Prostate gland (tissue), 2 donors: ENCODE data around the gene SPOUT1. TPM values are rescaled to one million over a fixed set of nuclear protein-coding genes. Genes with fewer than 3 reads are reported as not detected.

Experiments used
- DNase-seq: peaks from one replicate; pipeline ENCODE4 v3.0.0-alpha.2; 2019; ENCODE audit warnings: low spot score
- H3K27ac ChIP-seq, 2 donors: fragments of 200-600 bp; sonication (generic); 2 replicates each; pipeline ENCODE4 v1.5.1; 2017 to 2019
- H3K27me3 ChIP-seq: fragments of 200-600 bp; sonication (generic); replicated peaks from 2 replicates; pipeline ENCODE4 v1.5.1; 2019; ENCODE audit not compliant: insufficient read depth
- H3K36me3 ChIP-seq, 2 donors: fragments of 200-600 bp; sonication (generic); 1 replicate in 1 of 2; 2 replicates in 1 of 2; pipeline versions ENCODE4 v1.5.1 to v1.8.1; 2017 to 2019
- H3K4me1 ChIP-seq: fragments of 200-600 bp; sonication (generic); replicated peaks from 2 replicates; pipeline ENCODE4 v1.5.1; 2019
- H3K4me3 ChIP-seq, 2 donors: fragments of 200-600 bp; sonication (generic); 2 replicates each; pipeline ENCODE4 v1.5.1; 2017 to 2019
- H3K9me3 ChIP-seq: fragments of 200-600 bp; sonication (generic); 2 replicates; pipeline ENCODE4 v1.5.1; 2017
- POLR2A ChIP-seq: fragments of 450-650 bp; IDR thresholded peaks from one replicate; pipeline ENCODE4 v1.6.1; 2016; ENCODE audit warnings: antibody characterized with exemption, mild to moderate bottlenecking
- POLR2AphosphoS5 ChIP-seq: sonication (generic); formaldehyde crosslinking; IDR thresholded peaks from one replicate; pipeline ENCODE4 v1.6.1; 2017; ENCODE audit warnings: antibody characterized with exemption
- WGBS: methylation state at CpG from one replicate; pipeline ENCODE4 v1.1.5; 2018; 5-methylcytosine and 5-hydroxymethylcytosine counted together
- intact Hi-C: fragments of 100-400 bp; cut with DNase I; formaldehyde crosslinking; loops from one replicate; pipeline ENCODE4 v1.14.2; 2022
- total RNA-seq, 2 donors: library from RNA; depleted of rRNA; stranded (reverse); fragments of >200 nt; gene quantifications; one replicate each; pipeline ENCODE4 v1.1.0, GENCODE V29; 2016
- TF ChIP-seq, protein P1 (sequence below), 4 experiments: fragments of 200-600 bp in 2 of 4; fragments of 450-650 bp in 2 of 4; sonication (generic) in 2 of 4; IDR thresholded peaks; 1 replicate in 3 of 4; 2 replicates in 1 of 4; pipeline ENCODE4 v1.5.1; 2016 to 2019; ENCODE audit warnings: antibody characterized with exemption in 4 of 4, mild to moderate bottlenecking in 2 of 4, moderate library complexity in 2 of 4

The SPOUT1 gene
- total RNA-seq, 2 donors from 2014 or later = 45.8 to 47.5 TPM

- Histone ChIP-seq H3K27ac (peak overlapping the region; percentile 80 to 82), H3K4me1 (peaks cover 4% of the 10 kb centered on the region), H3K36me3 (peaks cover 0 to 4% of the 10 kb centered on the region in 2 donors), H3K4me3 (peak overlapping the region; percentile 54 to 63), H3K27me3 (no peaks in the 10 kb centered on the region), H3K9me3 (no peaks in the 10 kb centered on the region)
- DNase-seq = peak; percentile 23
- intact Hi-C loops = no loop called here
- TF ChIP-seq, protein P1, sequence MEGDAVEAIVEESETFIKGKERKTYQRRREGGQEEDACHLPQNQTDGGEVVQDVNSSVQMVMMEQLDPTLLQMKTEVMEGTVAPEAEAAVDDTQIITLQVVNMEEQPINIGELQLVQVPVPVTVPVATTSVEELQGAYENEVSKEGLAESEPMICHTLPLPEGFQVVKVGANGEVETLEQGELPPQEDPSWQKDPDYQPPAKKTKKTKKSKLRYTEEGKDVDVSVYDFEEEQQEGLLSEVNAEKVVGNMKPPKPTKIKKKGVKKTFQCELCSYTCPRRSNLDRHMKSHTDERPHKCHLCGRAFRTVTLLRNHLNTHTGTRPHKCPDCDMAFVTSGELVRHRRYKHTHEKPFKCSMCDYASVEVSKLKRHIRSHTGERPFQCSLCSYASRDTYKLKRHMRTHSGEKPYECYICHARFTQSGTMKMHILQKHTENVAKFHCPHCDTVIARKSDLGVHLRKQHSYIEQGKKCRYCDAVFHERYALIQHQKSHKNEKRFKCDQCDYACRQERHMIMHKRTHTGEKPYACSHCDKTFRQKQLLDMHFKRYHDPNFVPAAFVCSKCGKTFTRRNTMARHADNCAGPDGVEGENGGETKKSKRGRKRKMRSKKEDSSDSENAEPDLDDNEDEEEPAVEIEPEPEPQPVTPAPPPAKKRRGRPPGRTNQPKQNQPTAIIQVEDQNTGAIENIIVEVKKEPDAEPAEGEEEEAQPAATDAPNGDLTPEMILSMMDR (IDR thresholded peaks at IDR 0.05) = no peak
- TF ChIP-seq POLR2AphosphoS5 (no peak), POLR2A (no peak)
- WGBS = 18% methylated on average over 42 of the region's 90 CpGs
These were observed 10.5 kb downstream of the SPOUT1 start for GRCh38 chr9:128818839-128819715.

DNA sequence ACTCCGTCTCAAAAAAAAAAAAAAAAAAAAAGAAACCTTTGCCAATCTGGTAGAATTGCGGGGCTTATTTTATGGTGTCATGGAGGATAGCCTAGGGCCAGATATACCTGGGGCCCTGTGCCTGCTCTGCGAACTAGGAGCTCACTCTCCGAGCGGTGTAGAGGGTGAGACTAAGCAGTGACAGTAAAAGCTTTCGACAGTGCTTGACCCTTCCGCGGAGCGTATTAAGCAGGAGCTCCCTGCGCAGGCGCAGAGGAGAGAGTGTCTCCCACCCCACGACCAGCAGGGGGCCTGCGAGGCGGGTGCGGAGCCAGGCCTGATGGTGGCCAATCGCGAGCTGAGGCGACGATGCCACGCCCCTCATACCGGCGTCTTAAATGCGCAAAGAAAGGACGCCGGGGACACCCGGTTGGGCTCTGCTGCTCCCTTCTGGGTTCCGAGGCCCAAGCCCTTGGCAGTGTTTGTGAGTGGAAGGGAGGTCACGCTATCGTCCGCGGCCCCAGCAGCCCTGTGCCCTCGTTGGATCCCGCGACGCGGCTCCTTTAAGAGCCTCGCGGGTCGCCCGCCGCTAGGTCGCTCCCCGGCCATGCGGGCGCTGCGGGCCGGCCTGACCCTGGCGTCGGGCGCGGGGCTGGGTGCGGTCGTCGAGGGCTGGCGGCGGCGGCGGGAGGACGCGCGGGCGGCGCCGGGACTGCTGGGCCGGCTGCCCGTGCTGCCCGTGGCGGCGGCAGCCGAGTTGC is 11.3 kb downstream of the SPOUT1 start, which contains the start of gene ENDOG:
Gene ENDOG, plus strand, starts transcription at position 402 of the 740 bp plus-strand sequence. Its CDS starts 185 bp downstream, at position 587.
- Histone ChIP-seq H3K4me3 (peak within 1 kb of the TSS; percentile 54 to 63), H3K9me3 (no peaks in the 10 kb centered on the region), H3K27ac (peak within 1 kb of the TSS; percentile 80 to 82), H3K4me1 (peaks cover under 1% of the 10 kb centered on the region), H3K36me3 (peaks cover 0 to 4% of the 10 kb centered on the region in 2 donors), H3K27me3 (no peaks in the 10 kb centered on the region)
- intact Hi-C loops = no loop called here
- peak; percentile 96 for DNase-seq
- TF ChIP-seq, protein P1 (IDR thresholded peaks at IDR 0.05) = peak; percentile 93 to 100 (median 96)
- TF ChIP-seq POLR2A (peak; percentile 95), POLR2AphosphoS5 (peak; percentile 98)
- under 1% methylated on average over 70 of the region's 70 CpGs for WGBS

DNA sequence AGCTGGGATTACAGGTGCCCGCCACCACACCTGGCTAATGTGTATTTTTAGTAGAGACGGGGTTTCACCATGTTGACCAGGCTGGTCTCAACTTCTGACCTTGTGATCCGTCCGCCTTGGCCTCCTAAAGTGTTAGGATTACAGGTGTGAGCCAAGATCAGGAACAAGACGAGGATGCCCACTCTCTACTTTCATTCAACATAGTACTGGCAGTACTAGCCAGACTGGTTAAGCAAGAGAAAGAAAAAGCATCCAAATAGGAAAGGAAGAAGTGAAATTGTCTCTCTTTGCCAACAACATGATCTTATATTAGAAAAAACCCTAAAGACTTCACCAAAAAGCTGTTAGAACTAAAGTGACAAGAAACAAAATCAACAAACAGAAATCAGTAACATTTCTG is 18.7 kb downstream of the SPOUT1 start:
- Histone ChIP-seq H3K27me3 (no peaks in the 10 kb centered on the region), H3K9me3 (no peaks in the 10 kb centered on the region), H3K4me1 (no peaks in the 10 kb centered on the region), H3K36me3 (peaks cover 6 to 17% of the 10 kb centered on the region in 2 donors), H3K4me3 (no peak overlapping the region), H3K27ac (no peak overlapping the region)
- TF ChIP-seq, protein P1 (IDR thresholded peaks at IDR 0.05) = no peak
- TF ChIP-seq POLR2A (no peak), POLR2AphosphoS5 (peak; percentile 64)
- intact Hi-C loops = no loop called here
- WGBS = 61% methylated on average over 5 of the region's 5 CpGs
- no peak for DNase-seq

DNA sequence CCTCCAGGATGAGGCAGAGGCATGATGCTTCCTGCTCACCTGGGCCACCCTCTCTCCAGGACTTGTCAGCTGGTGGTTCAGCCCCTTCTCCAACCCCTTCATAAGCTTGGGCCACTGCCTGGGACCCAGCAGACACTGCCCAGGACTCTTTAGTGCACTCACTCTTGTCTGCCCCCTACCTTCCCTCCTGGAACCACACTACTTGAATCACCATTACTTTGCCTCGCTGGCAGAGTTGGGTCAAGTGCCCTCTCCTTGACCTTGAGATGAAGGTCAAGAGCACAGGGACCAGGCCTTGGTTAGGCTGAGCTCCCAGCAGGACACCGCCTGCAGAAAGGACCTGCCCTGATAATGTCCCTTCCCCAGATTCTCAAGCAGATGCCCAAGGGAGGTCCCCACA is 19.8 kb downstream of the SPOUT1 start:
- 90% methylated on average over 2 of the region's 2 CpGs for WGBS

More for the DNA sequence above, 19.8 kb downstream of the SPOUT1 start:
- H3K4me1 ChIP-seq = no peaks in the 10 kb centered on the region
- no peak overlapping the region for H3K4me3 ChIP-seq
- H3K9me3 ChIP-seq = no peaks in the 10 kb centered on the region
- H3K36me3 ChIP-seq = peaks cover 8 to 19% of the 10 kb centered on the region in 2 donors
- DNase-seq = no peak
- no peaks in the 10 kb centered on the region for H3K27me3 ChIP-seq
- no peak overlapping the region for H3K27ac ChIP-seq
- TF ChIP-seq, protein P1 (IDR thresholded peaks at IDR 0.05) = no peak
- no peak for TF ChIP-seq POLR2A
- TF ChIP-seq POLR2AphosphoS5 = no peak
- intact Hi-C loops = no loop called here
